Activated CD8-positive, alpha-beta memory T cell treated with anti-CD3 and anti-CD28 coated beads for 4 hours (primary cell): ENCODE results near the gene CYB561D1.

ENCODE experiments used
- DNase-seq, 2 donors: peaks; one replicate each; pipeline ENCODE4 v3.0.0-alpha.2; 2020; ENCODE audit warnings: low read depth in 2 of 2

CYB561D1 gene

GRCh38 chr1:109530457-109531087, 36.7 kb downstream of the CYB561D1 start:
- DNase-seq = no peak

GRCh38 chr1:109531380-109531779, 37.5 kb downstream of the CYB561D1 start:
- no peak for DNase-seq

- no peak for DNase-seq
Observed at GRCh38 chr1:109531826-109532364, 38.0 kb downstream of the CYB561D1 start.

GRCh38 chr1:109532365-109533136, 38.7 kb downstream of the CYB561D1 start:
- peak; percentile 78 to 79 for DNase-seq

GRCh38 chr1:109534307-109534858, 40.5 kb downstream of the CYB561D1 start:
- DNase-seq = no peak

GRCh38 chr1:109535481-109535880, 41.6 kb downstream of the CYB561D1 start:
- DNase-seq = no peak

- DNase-seq = no peak
Observed at GRCh38 chr1:109535971-109536491, 42.1 kb downstream of the CYB561D1 start.

- no peak for DNase-seq
Observed at GRCh38 chr1:109537450-109538178, 43.7 kb downstream of the CYB561D1 start.

GRCh38 chr1:109538827-109539555, 45.1 kb downstream of the CYB561D1 start:
- no peak for DNase-seq

- DNase-seq = no peak
Observed at GRCh38 chr1:109539676-109540075, 45.8 kb downstream of the CYB561D1 start, which contains the start of gene GPR61. TSS of gene GPR61 (plus strand) at chr1:109539872. CDS start at chr1:109543023, 3,151 bp downstream.

GRCh38 chr1:109541102-109541501, 47.2 kb downstream of the CYB561D1 start:
- DNase-seq = no peak

GRCh38 chr1:109542657-109543056, 48.8 kb downstream of the CYB561D1 start:
- no peak for DNase-seq

GRCh38 chr1:109543283-109543987, 49.5 kb downstream of the CYB561D1 start:
- DNase-seq = no peak

- no peak for DNase-seq
Observed at GRCh38 chr1:109543988-109544735, 50.3 kb downstream of the CYB561D1 start.

GRCh38 chr1:109546311-109547109, 52.6 kb downstream of the CYB561D1 start:
- peak; percentile 74 to 79 for DNase-seq

- no peak for DNase-seq
Observed at GRCh38 chr1:109547463-109548320, 53.8 kb downstream of the CYB561D1 start.

- DNase-seq = peak; percentile 93
Observed at GRCh38 chr1:109548321-109549267, 54.7 kb downstream of the CYB561D1 start, which contains the start of gene GNAI3. TSS of gene GNAI3 (plus strand) at chr1:109548615. CDS start at chr1:109548721, 106 bp downstream.
